Thymus (tissue), 11 donors: ENCODE data around the gene AKAP13. TPM values are rescaled to one million over a fixed set of nuclear protein-coding genes. Genes with fewer than 3 reads are reported as not detected.

Source experiments
- DNase-seq, 9 donors: peaks; one replicate each; pipeline ENCODE4 v3.0.0-alpha.2; 2013; ENCODE audit warnings: low spot score in 9 of 9, low read depth in 6 of 9, missing footprints in 1 of 9
- H3K27ac ChIP-seq, 2 donors: one replicate each; pipeline ENCODE4 v1.5.1; 2013; ENCODE audit warnings: control low read depth in 1 of 2, low read depth in 1 of 2, low read length in 1 of 2, mild to moderate bottlenecking in 1 of 2, moderate library complexity in 1 of 2
- H3K27me3 ChIP-seq, 2 donors: one replicate each; pipeline ENCODE4 v1.5.1; 2013; ENCODE audit warnings: low read length in 1 of 2; ENCODE audit not compliant: control insufficient read depth in 2 of 2, insufficient read depth in 1 of 2
- H3K36me3 ChIP-seq, 2 donors: one replicate each; pipeline ENCODE4 v1.5.1; 2013; ENCODE audit warnings: low read length in 1 of 2, mild to moderate bottlenecking in 1 of 2, moderate library complexity in 1 of 2; ENCODE audit not compliant: control insufficient read depth in 2 of 2, insufficient read depth in 2 of 2
- H3K4me1 ChIP-seq, 2 donors: one replicate each; pipeline ENCODE4 v1.5.1; 2013; ENCODE audit warnings: low read length in 2 of 2; ENCODE audit not compliant: control insufficient read depth in 2 of 2, insufficient read depth in 2 of 2
- H3K4me3 ChIP-seq, 2 donors: one replicate each; pipeline ENCODE4 v1.5.1; 2013; ENCODE audit warnings: low read length in 2 of 2, control low read depth in 1 of 2, mild to moderate bottlenecking in 1 of 2
- H3K9me3 ChIP-seq, 2 donors: one replicate each; pipeline ENCODE4 v1.5.1; 2013; ENCODE audit warnings: low read length in 1 of 2, mild to moderate bottlenecking in 1 of 2; ENCODE audit not compliant: control insufficient read depth in 2 of 2, insufficient read depth in 1 of 2
- WGBS: extraction: QIAGEN DNeasy Blood & Tissue Kit; methylation state at CpG from one replicate; pipeline ENCODE4 v1.1.7; 2013; 5-methylcytosine and 5-hydroxymethylcytosine counted together
- polyA plus RNA-seq: library from polyadenylated mRNA; stranded (reverse); fragments of 200-250 nt; gene quantifications from one replicate; pipeline ENCODE4 v1.2.3, GENCODE V29; 2013
- total RNA-seq: library from RNA; stranded (reverse); fragments of 120-200 nt; gene quantifications from one replicate; pipeline ENCODE4 v1.2.4, GENCODE V29; 2013
- donor health status: healthy.

AKAP13 gene
- total and polyA plus RNA-seq, 2 donors, result 49.8 to 63.8 TPM

- Histone ChIP-seq H3K27me3 (no peaks in the 10 kb centered on the region), H3K9me3 (no peaks in the 10 kb centered on the region), H3K27ac (no peak overlapping the region), H3K4me3 (no peak overlapping the region), H3K36me3 (no peaks in the 10 kb centered on the region), H3K4me1 (peaks cover 5 to 8% of the 10 kb centered on the region in 2 donors)
- WGBS, result 43% methylated on average over 3 of the region's 3 CpGs
- DNase-seq, result no peak
Measured at GRCh38 chr15:85412066-85412465, 31.7 kb downstream of the AKAP13 start.

- peaks cover 5% of the 10 kb centered on the region in 2 donors for H3K4me1 ChIP-seq
- H3K4me3 ChIP-seq, result no peak overlapping the region
- no peaks in the 10 kb centered on the region for H3K9me3 ChIP-seq
- no peaks in the 10 kb centered on the region for H3K36me3 ChIP-seq
- 61% methylated on average over 14 of the region's 14 CpGs for WGBS
- no peaks in the 10 kb centered on the region for H3K27me3 ChIP-seq
- H3K27ac ChIP-seq, result peak overlapping the region; percentile 30 to 65
- peak; percentile 11 to 73 (median 42) for DNase-seq
Measured at GRCh38 chr15:85412956-85413854, 32.8 kb downstream of the AKAP13 start.

GRCh38 chr15:85414037-85414436, 33.6 kb downstream of the AKAP13 start:
- H3K4me1 ChIP-seq, result peaks cover 5% of the 10 kb centered on the region in 2 donors
- WGBS, result 94% methylated on average over 4 of the region's 4 CpGs
- no peak for DNase-seq
- H3K36me3 ChIP-seq, result no peaks in the 10 kb centered on the region
- H3K9me3 ChIP-seq, result no peaks in the 10 kb centered on the region
- H3K4me3 ChIP-seq, result no peak overlapping the region
- no peaks in the 10 kb centered on the region for H3K27me3 ChIP-seq
- H3K27ac ChIP-seq, result peak overlapping the region in 1 of 2 donors; percentile 30

GRCh38 chr15:85414495-85414894, 34.1 kb downstream of the AKAP13 start:
- Histone ChIP-seq H3K9me3 (no peaks in the 10 kb centered on the region), H3K36me3 (no peaks in the 10 kb centered on the region), H3K4me1 (peaks cover 5% of the 10 kb centered on the region in 2 donors), H3K27ac (no peak overlapping the region), H3K4me3 (no peak overlapping the region), H3K27me3 (no peaks in the 10 kb centered on the region)
- peak in 3 of 9 donors; percentile 4 to 36 (median 11) for DNase-seq

- WGBS, result 97% methylated on average over 10 of the region's 10 CpGs
- peaks cover 5% of the 10 kb centered on the region in 2 donors for H3K4me1 ChIP-seq
- no peak for DNase-seq
- H3K36me3 ChIP-seq, result no peaks in the 10 kb centered on the region
- H3K9me3 ChIP-seq, result no peaks in the 10 kb centered on the region
- H3K27me3 ChIP-seq, result no peaks in the 10 kb centered on the region
- no peak overlapping the region for H3K4me3 ChIP-seq
- H3K27ac ChIP-seq, result no peak overlapping the region
Measured at GRCh38 chr15:85414991-85415390, 34.6 kb downstream of the AKAP13 start.

GRCh38 chr15:85415783-85416182, 35.4 kb downstream of the AKAP13 start:
- no peak for DNase-seq
- WGBS, result 98% methylated on average over 2 of the region's 2 CpGs
- H3K9me3 ChIP-seq, result no peaks in the 10 kb centered on the region
- H3K4me3 ChIP-seq, result no peak overlapping the region
- H3K4me1 ChIP-seq, result peaks cover 5% of the 10 kb centered on the region in 2 donors
- H3K27me3 ChIP-seq, result no peaks in the 10 kb centered on the region
- H3K27ac ChIP-seq, result no peak overlapping the region
- H3K36me3 ChIP-seq, result no peaks in the 10 kb centered on the region

GRCh38 chr15:85417276-85417675, 36.9 kb downstream of the AKAP13 start:
- WGBS, result over 99% methylated on average over 5 of the region's 5 CpGs
- H3K27ac ChIP-seq, result no peak overlapping the region
- H3K4me1 ChIP-seq, result peaks cover 5% of the 10 kb centered on the region in 2 donors
- DNase-seq, result no peak
- H3K27me3 ChIP-seq, result no peaks in the 10 kb centered on the region
- no peaks in the 10 kb centered on the region for H3K9me3 ChIP-seq
- no peaks in the 10 kb centered on the region for H3K36me3 ChIP-seq
- no peak overlapping the region for H3K4me3 ChIP-seq

GRCh38 chr15:85419161-85419560, 38.8 kb downstream of the AKAP13 start:
- no peak overlapping the region for H3K27ac ChIP-seq
- H3K27me3 ChIP-seq, result no peaks in the 10 kb centered on the region
- DNase-seq, result no peak
- no peak overlapping the region for H3K4me3 ChIP-seq
- no peaks in the 10 kb centered on the region for H3K9me3 ChIP-seq
- H3K36me3 ChIP-seq, result no peaks in the 10 kb centered on the region
- 77% methylated on average over 5 of the region's 5 CpGs for WGBS
- H3K4me1 ChIP-seq, result no peaks in the 10 kb centered on the region

GRCh38 chr15:85421116-85421925, 40.9 kb downstream of the AKAP13 start:
- no peaks in the 10 kb centered on the region for H3K4me1 ChIP-seq
- H3K36me3 ChIP-seq, result no peaks in the 10 kb centered on the region
- no peaks in the 10 kb centered on the region for H3K9me3 ChIP-seq
- no peak overlapping the region for H3K27ac ChIP-seq
- no peak for DNase-seq
- WGBS, result 89% methylated on average over 10 of the region's 10 CpGs
- no peaks in the 10 kb centered on the region for H3K27me3 ChIP-seq
- H3K4me3 ChIP-seq, result no peak overlapping the region
